GM18502 (cell line): ENCODE results near the gene SUPT4H1.

Source experiments
- ATAC-seq: cut with Tn5 transposase; IDR thresholded peaks from one replicate; pipeline ENCODE4 v1.9.1; 2021; ENCODE audit warnings: mild to moderate bottlenecking; ENCODE audit not compliant: unreplicated experiment, poor library complexity

The SUPT4H1 gene

DNA sequence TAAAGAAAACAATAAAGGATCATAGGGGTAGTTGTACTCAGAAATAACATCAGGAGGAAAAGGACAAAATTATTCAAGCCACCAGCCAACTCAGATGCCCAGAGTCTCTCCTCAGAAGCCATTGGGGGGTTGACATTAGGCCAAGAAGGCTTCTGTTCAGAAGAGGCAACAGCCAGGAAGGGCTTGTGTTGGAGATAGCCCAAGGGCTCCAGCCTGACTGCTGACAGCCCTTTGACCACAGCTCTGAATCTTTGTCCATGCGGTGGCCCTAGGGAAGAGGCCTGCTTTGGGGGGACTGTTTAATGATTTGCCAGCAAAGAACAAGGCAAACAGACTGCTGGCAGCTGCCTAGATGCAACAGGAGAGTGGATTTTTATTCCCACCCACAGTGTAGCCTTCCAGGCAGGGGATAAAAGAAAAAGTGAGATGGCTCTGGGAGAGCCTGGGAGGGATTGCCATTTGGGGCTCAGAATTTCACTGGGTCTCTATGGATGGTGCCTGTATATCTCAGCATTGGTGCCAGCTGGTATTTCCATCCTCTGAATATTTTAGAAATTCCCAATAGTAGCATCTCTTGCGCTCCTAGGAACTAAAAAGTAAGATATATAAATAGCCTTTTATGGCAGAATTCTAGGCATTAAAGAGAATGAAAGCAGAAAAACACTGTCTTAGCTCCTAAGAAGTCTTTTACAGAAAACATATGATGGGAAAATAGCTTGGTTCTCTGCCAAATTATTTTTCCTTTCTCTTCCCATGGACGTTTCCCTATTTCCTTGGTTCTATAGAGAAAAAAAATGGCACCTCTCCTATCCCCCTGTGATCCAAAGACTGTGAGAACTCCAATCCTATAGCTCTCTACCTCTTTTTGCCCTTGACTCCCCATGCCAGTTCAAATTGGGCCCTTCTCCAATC lies 29.4 kb upstream of the SUPT4H1 start:
- ATAC-seq = no peak

DNA sequence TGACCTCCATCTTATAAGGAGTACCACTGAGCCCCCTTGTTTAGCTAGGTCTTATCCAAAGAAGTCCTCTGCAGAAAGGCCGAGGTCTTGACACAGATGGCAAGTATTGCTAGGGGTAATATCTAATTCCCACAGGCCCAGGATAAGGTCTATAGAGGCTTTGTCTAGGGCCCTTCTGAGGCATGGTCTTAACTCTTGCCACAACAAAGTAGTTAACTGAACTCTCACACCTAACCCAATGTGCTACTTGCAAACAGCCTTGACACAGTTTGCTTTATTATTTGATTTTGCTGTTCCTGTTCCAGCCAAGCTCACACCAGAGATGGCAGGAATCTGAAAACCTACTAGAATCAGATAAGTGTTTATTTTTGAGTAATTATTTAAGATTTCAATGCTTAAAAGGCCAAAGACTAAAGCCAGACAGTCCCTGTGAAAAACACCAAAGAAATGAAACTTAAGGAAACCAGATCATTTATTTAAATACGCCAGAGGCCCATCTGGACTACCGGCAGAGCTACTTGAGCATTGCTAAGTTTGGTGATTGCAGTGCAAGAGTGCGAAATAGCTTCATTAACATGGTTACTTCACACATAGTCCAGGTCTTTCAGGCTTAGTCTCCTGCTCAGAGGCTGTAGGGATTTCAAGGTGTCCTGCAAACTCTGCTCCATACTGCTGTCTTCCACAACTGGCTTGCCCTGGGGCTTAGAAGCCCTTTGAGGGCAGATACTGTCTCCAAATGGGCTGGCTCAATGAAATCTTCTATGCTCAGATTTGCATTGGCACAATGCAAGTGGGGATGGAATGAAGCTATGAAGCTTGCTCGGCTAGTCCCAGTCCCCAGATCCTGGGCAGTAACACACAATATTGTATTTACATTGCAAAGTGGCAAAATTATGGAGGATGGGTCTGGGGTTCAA lies 28.5 kb upstream of the SUPT4H1 start:
- no peak for ATAC-seq

DNA sequence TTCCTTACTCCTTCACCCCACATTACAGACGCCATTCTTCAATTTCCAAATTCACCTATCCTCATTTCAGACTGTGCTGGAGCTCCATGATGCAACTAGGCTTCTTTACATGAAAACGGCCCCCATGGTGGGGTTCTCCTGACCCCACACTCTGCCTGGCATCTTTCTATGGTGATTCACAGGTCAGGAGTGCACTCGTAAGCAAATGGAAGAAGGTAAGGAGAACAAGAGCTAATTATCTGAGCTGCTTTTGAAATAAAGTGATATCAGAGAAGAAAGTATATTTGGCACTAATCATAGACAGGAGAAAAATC lies 27.5 kb upstream of the SUPT4H1 start:
- ATAC-seq = no peak

DNA sequence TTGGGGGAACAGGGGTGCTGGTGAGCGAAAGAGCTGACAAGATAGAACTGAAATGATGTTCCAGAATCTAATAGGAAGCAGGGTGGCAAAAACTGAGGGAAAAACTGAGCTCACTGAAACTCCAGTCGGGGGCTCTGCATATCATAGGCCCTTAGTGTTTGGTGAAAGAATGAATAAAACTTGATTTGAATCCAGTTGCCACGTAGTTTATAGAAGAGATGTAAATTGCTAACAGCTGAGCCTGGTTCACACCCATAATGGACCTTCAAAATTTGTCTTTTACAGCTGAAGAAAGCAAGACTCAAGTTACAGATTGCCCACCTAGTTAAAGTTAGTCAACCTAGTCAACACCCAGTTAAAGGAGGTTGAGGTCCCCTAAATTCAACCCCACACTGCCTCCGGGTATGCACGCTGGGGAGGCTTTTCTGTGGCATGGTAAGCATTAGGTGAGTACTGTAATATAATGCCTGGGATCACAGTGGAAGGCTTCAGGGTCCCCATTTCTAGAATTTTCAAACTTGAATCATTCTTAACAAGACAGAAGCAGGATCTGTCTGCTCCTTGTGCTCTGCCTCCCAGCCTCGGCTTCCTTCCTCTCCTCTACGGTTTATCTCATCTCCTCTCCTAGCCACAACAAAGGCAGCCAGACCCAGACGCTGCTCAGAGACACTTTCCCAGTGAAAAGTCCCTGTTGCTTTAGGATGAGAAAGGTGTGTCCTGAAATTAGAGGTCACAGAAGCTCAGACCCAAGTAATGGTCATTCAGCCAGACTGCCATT lies 26.9 kb upstream of the SUPT4H1 start:
- ATAC-seq = no peak

DNA sequence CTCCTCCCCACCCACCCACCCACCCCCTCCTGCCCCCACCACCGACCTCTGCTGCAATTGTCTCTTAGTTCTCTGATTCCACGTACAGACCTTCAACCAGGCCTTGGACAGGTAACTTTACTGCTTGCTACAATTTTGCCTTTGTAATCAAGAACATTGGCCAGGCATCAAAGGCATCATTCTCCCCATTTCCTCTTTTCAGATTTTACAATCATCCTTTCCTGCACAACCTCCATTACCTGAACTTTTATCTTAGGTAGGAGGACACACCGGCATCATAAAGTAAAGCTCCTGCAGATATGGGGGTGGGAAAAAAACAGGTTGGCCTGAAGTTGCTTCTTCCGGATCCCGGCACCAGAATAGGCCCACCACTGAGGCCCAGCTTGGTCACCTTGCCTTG lies 25.7 kb upstream of the SUPT4H1 start:
- no peak for ATAC-seq

DNA sequence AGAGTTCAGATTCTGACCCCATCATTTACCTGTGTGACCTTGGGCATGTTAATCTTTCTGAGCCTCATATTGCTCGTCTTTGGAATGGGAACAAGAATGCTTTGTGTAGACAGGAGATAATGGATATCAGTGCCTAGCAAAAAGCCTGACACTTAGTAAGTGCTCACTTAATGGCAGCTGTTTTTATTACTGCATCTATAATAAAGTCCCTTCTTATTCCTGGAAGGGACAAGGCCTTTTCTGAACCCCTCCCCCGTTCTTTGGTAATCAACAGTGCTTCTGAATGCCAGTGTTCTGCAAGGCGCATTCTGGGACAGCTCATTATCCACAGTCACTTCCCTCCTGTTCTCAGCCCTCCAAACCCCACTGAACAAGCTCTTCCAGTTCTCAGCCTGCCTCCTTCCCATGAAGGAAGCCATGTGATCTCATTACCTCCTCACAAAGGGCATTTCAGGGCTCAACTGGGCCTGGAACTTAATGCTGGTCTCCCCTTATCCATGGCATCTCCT lies 25.1 kb upstream of the SUPT4H1 start:
- ATAC-seq = no peak

DNA sequence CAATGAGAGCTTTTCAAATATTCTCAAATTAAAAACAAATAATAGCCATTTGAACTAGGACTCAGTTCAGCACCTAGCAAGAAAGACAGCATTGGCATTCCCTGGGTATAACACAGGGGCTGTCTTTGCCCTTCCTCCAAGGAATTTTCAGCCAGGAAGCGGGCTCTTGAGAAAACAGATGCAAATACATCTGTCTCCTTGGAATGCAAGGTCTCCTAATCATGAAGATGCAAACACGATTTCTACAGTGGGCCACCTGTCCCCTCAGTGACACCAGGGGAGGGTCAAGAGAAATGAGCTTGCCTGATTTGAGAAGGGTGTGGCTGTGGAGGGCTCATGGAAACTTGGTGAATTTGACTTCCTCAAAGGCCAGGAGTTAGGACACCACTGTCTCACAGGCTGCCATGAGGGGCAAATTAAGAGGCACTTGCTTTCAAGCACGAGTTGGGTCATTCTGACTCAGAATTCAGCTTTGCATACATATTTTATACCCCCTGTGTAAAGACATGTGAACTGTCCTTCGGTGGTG lies 24.5 kb upstream of the SUPT4H1 start:
- ATAC-seq = no peak

DNA sequence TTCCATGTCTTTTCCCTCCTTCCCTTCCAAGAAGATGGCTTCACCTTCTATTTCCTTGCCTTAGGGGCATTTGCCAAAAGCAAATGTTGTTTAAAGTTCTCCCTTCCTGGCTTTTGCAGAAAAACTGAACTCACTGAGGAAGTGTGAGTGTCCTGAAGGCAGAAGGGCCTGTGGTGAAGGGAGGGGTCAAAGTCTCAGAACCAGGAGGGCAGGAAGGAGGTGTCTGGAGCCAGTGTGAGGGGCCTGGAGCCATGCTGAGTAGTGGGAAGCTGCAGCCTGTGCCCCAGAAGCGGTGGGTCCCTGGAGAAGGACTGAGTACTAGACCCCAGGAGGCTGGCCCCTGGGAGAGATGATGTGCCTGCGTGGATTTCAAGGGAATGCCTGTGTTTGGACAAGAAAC lies 23.8 kb upstream of the SUPT4H1 start:
- ATAC-seq = no peak

DNA sequence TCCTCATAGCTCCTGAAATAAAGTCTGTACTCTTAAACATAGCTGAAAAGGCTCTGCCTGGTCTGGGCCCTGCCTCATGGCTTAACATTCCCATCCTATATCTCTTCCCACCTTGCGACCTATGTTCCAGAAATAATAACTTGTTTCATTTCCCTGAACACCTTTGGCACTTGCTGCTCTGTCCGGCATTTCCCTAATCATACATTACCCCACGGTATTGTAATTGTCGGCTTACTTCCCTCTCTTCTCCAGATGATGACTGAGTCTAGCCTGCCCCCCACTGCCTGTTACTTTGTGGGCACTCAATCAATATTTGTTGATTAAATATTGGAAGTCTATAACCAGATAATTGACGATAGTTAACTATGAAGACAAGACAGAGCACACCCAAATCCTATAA lies 23.3 kb upstream of the SUPT4H1 start:
- no peak for ATAC-seq

DNA sequence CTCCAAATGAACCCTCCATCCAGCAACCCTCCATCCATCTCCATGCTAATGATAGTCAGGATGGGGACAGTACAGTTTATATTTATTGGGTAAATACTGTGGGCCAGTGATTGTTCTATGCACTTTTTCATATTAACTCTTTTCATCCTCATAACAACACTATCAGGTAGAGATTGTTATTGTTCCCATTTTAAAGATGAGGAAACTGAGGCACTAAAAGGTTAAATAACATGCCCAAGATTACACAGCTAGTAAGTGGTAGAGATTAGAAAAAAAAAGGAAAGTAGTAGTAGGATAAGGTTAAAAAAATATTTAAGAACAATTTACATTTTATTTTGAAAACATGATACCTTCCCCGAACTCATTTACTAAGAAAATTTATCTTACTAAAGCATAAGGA lies 21.9 kb upstream of the SUPT4H1 start:
- ATAC-seq = no peak

DNA sequence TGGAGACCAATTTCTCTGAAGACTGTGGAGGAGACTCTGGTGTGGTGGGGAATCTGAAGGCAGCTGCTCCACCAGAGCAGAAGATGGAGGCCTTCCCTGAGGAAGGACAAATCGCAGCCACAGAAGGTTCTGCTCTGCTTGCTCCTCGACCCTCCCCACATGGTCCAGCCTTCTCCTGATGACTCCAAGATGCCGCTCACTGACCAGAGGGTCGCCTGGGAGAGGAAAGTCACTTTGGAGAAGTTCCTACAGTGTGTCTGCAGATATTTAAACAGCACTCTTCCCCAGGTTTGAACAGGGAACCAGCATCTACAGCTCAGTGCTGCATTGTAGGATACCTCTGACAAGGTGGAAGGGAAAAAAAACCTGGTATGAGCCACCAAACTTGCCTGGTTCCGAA lies 21.0 kb upstream of the SUPT4H1 start:
- ATAC-seq = no peak

DNA sequence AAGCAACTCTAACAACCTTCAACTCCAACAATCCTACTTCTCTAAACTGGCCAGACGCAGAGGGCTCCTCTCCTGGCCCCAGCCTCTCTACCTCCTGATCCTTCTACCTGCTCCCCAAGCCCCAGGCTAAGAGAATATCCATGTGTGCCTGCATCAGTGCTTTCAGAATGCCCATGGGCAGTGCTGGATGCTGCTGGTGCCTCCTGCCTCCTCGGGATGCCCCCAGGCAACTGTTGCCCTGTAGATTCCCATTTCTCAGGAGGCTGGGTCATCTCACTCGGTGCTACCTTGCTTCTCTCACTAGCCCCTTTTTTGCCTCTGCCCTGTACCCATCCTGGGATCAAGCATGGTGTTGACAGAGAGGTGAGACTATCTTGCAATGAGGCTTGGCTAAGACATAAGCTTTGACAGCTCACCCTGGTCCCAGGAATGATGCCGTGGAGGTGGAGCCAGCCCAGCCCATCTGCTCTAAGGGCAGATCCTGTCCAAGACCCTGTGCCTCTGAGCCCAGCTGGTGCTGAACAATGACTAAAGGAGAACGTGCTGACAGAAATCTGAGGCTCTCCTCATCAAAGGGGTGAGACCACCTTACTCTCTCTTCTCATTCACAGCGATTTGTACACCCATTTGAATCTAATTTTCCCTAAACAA lies 19.4 kb upstream of the SUPT4H1 start:
- no peak for ATAC-seq

DNA sequence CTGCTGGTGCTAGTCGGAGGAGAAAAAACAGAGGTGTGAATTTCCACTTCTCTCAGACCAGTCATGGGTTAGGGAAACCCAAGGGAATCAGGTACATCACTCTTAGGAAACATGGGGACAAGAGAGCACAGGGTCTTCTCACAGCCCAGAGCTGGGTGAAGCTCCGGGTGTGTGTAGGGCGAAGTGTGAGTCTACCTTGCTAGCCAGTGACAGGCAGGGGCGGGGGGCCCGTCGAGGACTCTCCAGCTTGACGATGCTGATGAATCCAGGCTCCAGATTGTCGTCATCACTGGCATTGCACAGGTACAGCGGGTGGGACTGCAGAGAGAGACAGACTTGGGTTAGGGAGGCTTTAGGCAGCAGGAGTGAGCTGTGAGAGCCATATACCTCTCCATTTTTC lies 18.7 kb upstream of the SUPT4H1 start:
- no peak for ATAC-seq

DNA sequence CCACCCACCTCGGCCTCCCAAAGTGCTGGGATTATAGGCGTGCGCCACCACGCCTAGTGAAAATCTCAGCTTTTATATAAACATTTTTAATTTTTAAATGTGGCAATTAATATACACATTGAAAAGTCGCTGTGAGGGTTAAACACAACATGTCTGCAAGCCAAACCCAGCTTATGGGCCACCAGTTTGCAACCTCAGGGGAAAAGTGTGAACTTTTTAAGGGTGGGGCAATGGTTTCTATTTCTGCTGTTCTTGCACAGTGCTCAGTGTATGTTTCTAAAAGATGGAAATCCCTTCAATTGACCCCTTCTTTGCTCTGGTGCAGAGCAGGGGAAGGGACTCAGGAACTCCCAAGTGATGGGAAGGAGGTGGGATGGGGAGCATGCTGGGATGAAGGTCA lies 18.3 kb upstream of the SUPT4H1 start:
- no peak for ATAC-seq

DNA sequence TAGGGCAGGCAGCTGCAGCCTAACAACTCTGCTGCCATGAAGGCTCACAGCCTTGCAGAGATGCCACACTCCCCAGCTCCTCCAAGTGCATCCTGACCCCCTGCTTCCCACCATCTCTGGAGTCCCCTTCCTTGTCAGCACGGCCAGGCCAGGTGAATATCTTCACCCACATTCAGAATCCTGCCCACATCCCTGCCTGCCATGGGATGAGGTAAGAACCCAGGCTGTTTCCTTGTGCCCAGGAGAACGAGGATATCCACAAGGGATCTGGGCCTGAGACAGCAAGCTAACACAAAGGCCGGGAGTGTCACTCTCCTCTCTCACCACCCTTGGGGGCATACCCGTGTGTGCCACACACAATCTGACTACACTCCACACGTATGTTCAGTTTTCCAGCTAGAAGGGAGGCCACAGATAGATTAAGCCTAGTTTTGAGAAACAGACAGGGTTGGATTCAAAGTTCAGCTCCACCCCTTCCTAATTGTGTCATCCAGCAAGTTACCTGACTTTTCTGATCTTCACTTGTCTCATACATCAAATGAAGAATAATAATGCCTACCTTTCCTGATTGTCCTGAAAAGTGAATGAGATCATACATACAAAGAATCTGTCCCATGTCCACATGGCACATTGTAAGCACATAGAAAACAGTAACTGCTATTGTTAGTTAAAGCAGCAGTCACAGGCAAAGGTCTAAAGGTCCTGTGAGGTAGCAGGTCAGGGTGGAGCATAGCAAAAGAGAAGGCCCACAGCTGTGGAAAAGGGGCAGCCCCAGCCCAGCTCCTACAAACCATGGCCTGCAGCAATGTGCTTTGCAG lies 17.4 kb upstream of the SUPT4H1 start:
- no peak for ATAC-seq

DNA sequence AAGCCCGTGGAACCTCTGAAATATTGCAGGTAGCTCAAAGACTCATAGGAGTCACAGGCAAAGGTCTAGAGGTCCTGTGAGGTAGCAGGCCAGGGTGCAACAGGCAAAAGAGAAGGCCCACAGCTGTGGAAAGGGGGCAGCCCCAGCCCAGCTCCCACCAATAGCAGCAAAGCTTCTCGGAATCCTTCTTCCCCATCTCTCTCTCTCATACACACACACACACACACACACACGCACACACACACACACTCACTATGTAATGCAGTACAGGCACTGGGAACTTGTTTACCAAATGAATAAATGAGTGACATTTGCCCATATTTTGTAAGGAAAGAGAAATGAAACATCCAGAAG lies 16.8 kb upstream of the SUPT4H1 start:
- ATAC-seq = no peak

DNA sequence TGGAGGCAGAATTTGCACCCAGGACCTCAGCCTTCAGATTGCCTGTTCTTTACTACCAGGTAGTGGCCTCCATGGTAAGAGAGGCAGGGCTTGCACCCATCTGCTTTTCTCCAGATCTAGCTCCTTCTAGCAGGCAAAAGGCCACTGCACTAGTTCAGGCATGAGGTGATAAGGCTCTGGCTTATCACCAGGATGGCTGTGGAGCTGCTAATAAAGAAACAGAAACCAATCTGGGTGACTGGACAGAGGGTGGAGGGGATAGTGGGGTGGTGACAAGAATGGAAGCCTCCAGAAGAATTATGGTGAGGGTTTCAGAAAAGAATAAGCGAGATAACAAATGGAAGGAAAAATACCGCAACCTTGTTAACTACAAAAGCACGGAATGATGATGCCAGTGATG lies 15.5 kb upstream of the SUPT4H1 start:
- no peak for ATAC-seq

DNA sequence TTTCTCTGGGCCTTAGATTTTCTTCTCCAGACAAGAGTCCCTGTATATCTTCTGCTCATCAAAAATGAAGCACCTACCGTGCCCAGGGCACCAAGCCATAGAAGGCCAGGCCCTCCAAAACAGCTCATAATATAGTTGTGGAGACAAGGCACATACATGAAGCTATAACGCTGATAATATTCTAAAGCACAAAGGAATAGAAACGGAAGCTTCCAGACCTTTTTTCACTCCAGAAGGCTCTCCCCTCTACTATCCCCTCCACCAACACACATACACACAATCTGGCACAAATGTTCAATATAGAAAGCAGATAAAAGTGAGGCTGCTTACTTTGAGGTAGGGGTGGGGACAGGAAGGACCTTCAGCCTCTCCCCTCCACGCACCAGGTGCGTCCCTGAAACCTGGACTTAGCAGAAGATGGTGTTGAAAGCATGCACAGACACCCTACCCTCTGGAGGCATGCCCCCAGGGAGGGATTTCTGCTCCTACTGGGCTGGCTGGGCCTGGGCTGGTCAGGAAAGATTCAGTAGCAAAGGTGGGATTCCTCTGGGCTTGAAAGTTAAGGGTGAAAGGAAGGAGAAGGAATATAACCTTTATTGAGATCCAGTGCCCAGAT lies 14.1 kb upstream of the SUPT4H1 start:
- no peak for ATAC-seq
